Liver (tissue), 9 donors: ENCODE results near the gene THSD4. TPM values are rescaled to one million over a fixed set of nuclear protein-coding genes. Genes with fewer than 3 reads are reported as not detected.

ENCODE experiments used
- DNase-seq: peaks from one replicate; pipeline ENCODE4 v3.0.0-alpha.2; 2017; ENCODE audit warnings: low spot score
- H3K27ac ChIP-seq, 2 donors: one replicate each; pipeline ENCODE4 v1.7.0; 2013; ENCODE audit warnings: inconsistent platforms in 2 of 2, low read length in 2 of 2, control low read depth in 1 of 2, low read depth in 1 of 2, mild to moderate bottlenecking in 1 of 2
- H3K27me3 ChIP-seq, 4 donors: one replicate each; pipeline versions ENCODE4 v1.6.1 to v1.7.0; 2013; ENCODE audit warnings: low read length in 3 of 4, inconsistent platforms in 1 of 4, mild to moderate bottlenecking in 1 of 4, moderate library complexity in 1 of 4; ENCODE audit not compliant: control insufficient read depth in 4 of 4, insufficient read depth in 4 of 4
- H3K36me3 ChIP-seq, 4 donors: one replicate each; pipeline versions ENCODE4 v1.6.1 to v1.7.0; 2013; ENCODE audit warnings: low read length in 3 of 4, mild to moderate bottlenecking in 3 of 4, low read depth in 1 of 4, moderate library complexity in 1 of 4; ENCODE audit not compliant: control insufficient read depth in 4 of 4, insufficient read depth in 3 of 4
- H3K4me1 ChIP-seq, 4 donors: one replicate each; pipeline versions ENCODE4 v1.6.1 to v1.7.0; 2013; ENCODE audit warnings: low read length in 3 of 4, mild to moderate bottlenecking in 3 of 4, moderate library complexity in 1 of 4; ENCODE audit not compliant: control insufficient read depth in 4 of 4, insufficient read depth in 4 of 4
- H3K4me3 ChIP-seq, 3 donors: one replicate each; pipeline versions ENCODE4 v1.6.1 to v1.7.0; 2013; ENCODE audit warnings: low read length in 3 of 3, control low read depth in 1 of 3, low read depth in 1 of 3, mild to moderate bottlenecking in 1 of 3
- H3K9ac ChIP-seq, 2 donors: one replicate each; pipeline ENCODE4 v1.7.0; 2013; ENCODE audit warnings: low read length in 2 of 2, mild to moderate bottlenecking in 2 of 2, moderate library complexity in 2 of 2, control low read depth in 1 of 2, low read depth in 1 of 2
- H3K9me3 ChIP-seq, 4 donors: one replicate each; pipeline versions ENCODE4 v1.6.1 to v1.7.0; 2013; ENCODE audit warnings: low read length in 3 of 4; ENCODE audit not compliant: control insufficient read depth in 4 of 4
- ATF3 ChIP-seq: IDR thresholded peaks from 2 replicates; pipeline ENCODE4 v1.6.1; 2016; ENCODE audit warnings: antibody characterized with exemption
- HNF4G ChIP-seq: IDR thresholded peaks from 2 replicates; pipeline ENCODE4 v1.6.1; 2016; ENCODE audit warnings: antibody characterized with exemption
- REST ChIP-seq: IDR thresholded peaks from 2 replicates; pipeline ENCODE4 v1.6.1; 2016; ENCODE audit warnings: antibody characterized with exemption, mild to moderate bottlenecking
- RXRA ChIP-seq, 2 donors: IDR thresholded peaks; 2 replicates each; pipeline ENCODE4 v1.6.1; 2017 to 2018; ENCODE audit warnings: antibody characterized with exemption in 2 of 2, mild to moderate bottlenecking in 1 of 2
- SP1 ChIP-seq: IDR thresholded peaks from 2 replicates; pipeline ENCODE4 v1.6.1; 2018; ENCODE audit warnings: antibody characterized with exemption, mild to moderate bottlenecking
- YY1 ChIP-seq: IDR thresholded peaks from 2 replicates; pipeline ENCODE4 v1.6.1; 2016; ENCODE audit warnings: antibody characterized with exemption, mild to moderate bottlenecking
- WGBS: extraction: QIAGEN DNeasy Blood & Tissue Kit; methylation state at CpG from one replicate; pipeline ENCODE4 v1.1.7; 2013; 5-methylcytosine and 5-hydroxymethylcytosine counted together
- polyA plus RNA-seq, 2 donors: library from polyadenylated mRNA; stranded (reverse) in 1 of 2; unstranded in 1 of 2; fragments of 200-250 nt in 1 of 2; fragments of >200 nt in 1 of 2; fragmentation: Nextera tagmentation in 1 of 2; extraction: Ambion mirVana in 1 of 2; gene quantifications; one replicate each; pipeline versions ENCODE4 v1.2.1 to v1.2.3, GENCODE V29; 2013 to 2015
- total RNA-seq, 2 donors: library from RNA; depleted of rRNA; stranded (reverse); fragments of >200 nt; gene quantifications; one replicate each; pipeline ENCODE4 v1.2.3, GENCODE V29; 2014
- TF ChIP-seq, protein P1 (sequence below): IDR thresholded peaks from 2 replicates; pipeline ENCODE4 v1.6.1; 2016; ENCODE audit warnings: antibody characterized with exemption
- TF ChIP-seq, protein P2 (sequence below): IDR thresholded peaks from 2 replicates; pipeline ENCODE4 v1.6.1; 2016; ENCODE audit warnings: antibody characterized with exemption
- TF ChIP-seq, protein P3 (sequence below): fragments of 150-350 bp; IDR thresholded peaks from 2 replicates; pipeline ENCODE4 v1.5.1; 2017; ENCODE audit warnings: improper control_type of control experiment, low read depth, low read length; ENCODE audit not compliant: missing input control
- donor health status: healthy.
- donor health status: healthy.
- donor health status: healthy.
- donor health status: healthy.
- donor health status: healthy.

THSD4 gene
- total and polyA plus RNA-seq, 4 donors = 0.23 to 11.5 (median 1.9) TPM

- peaks cover under 1 to 7% (median 3%) of the 10 kb centered on the region in 4 donors for H3K4me1 ChIP-seq
- H3K9ac ChIP-seq = no peak overlapping the region
- H3K27ac ChIP-seq = no peak overlapping the region
- H3K27me3 ChIP-seq = no peaks in the 10 kb centered on the region
- H3K36me3 ChIP-seq = no peaks in the 10 kb centered on the region
- 66% methylated on average over 4 of the region's 4 CpGs for WGBS
- no peaks in the 10 kb centered on the region for H3K9me3 ChIP-seq
- DNase-seq = no peak
- TF ChIP-seq, protein P1, sequence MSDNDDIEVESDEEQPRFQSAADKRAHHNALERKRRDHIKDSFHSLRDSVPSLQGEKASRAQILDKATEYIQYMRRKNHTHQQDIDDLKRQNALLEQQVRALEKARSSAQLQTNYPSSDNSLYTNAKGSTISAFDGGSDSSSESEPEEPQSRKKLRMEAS = no peak
- TF ChIP-seq RXRA (IDR thresholded peaks at IDR 0.05) = no peak
- no peak overlapping the region for H3K4me3 ChIP-seq
These were observed 6.2 kb downstream of the THSD4 start for GRCh38 chr15:71121442-71121841.

DNA sequence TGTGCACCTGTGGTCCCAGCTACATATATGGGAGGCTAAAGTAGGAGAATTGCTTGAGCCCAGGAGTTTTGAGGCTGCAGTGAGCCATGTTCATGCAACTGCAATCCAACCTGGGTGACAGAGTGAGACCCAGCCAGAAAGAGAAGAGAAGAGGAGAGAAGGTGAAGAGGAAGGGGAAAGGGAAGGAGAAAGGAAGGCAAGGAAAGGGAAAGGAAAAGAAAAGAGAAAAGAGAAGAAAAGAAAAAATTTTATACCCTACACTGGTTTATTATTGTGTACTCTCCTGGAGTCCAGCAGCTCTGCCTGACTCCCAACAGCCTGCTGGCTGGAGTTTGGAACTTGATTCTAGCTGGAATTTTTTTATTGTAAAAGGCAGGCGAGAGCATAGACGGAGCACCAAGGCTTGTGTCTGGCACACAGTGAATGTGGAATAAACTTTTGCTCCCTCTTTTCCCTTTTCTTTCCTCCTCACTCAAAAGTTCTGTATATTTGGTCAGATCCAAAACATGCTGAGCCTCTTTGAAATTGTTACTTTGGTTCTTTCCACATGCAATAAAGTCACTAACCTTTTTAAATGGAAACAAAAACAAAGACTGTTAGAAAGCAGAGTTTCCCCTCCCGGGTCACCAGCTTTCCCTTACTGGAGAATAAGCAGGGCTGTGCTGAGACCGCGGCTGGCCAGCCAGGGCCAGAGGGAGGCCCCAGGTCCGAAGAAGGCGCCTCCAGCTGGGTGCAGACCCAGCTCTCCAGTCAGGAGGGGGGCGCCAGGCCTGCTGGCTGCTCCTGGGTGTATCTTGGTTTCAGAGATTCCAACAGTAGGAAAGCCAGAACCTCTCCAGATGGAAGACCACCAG lies 9.9 kb downstream of the THSD4 start:
- no peaks in the 10 kb centered on the region for H3K9me3 ChIP-seq
- WGBS = 70% methylated on average over 8 of the region's 8 CpGs

More for the DNA sequence above, 9.9 kb downstream of the THSD4 start:
- Histone ChIP-seq H3K4me3 (no peak overlapping the region), H3K27me3 (no peaks in the 10 kb centered on the region), H3K9ac (no peak overlapping the region), H3K4me1 (peaks cover 0 to 3% (median 0%) of the 10 kb centered on the region in 4 donors), H3K27ac (no peak overlapping the region), H3K36me3 (no peaks in the 10 kb centered on the region)
- DNase-seq = no peak
- TF ChIP-seq SP1 (no peak), REST (no peak), YY1 (no peak), HNF4G (no peak), ATF3 (no peak)
- TF ChIP-seq, protein P2, sequence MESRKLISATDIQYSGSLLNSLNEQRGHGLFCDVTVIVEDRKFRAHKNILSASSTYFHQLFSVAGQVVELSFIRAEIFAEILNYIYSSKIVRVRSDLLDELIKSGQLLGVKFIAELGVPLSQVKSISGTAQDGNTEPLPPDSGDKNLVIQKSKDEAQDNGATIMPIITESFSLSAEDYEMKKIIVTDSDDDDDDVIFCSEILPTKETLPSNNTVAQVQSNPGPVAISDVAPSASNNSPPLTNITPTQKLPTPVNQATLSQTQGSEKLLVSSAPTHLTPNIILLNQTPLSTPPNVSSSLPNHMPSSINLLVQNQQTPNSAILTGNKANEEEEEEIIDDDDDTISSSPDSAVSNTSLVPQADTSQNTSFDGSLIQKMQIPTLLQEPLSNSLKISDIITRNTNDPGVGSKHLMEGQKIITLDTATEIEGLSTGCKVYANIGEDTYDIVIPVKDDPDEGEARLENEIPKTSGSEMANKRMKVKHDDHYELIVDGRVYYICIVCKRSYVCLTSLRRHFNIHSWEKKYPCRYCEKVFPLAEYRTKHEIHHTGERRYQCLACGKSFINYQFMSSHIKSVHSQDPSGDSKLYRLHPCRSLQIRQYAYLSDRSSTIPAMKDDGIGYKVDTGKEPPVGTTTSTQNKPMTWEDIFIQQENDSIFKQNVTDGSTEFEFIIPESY = no peak
- TF ChIP-seq, protein P3, sequence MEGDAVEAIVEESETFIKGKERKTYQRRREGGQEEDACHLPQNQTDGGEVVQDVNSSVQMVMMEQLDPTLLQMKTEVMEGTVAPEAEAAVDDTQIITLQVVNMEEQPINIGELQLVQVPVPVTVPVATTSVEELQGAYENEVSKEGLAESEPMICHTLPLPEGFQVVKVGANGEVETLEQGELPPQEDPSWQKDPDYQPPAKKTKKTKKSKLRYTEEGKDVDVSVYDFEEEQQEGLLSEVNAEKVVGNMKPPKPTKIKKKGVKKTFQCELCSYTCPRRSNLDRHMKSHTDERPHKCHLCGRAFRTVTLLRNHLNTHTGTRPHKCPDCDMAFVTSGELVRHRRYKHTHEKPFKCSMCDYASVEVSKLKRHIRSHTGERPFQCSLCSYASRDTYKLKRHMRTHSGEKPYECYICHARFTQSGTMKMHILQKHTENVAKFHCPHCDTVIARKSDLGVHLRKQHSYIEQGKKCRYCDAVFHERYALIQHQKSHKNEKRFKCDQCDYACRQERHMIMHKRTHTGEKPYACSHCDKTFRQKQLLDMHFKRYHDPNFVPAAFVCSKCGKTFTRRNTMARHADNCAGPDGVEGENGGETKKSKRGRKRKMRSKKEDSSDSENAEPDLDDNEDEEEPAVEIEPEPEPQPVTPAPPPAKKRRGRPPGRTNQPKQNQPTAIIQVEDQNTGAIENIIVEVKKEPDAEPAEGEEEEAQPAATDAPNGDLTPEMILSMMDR = no peak
